Aorta (tissue), 5 donors: ENCODE measurements around the gene IFI27. TPM values are rescaled to one million over a fixed set of nuclear protein-coding genes. Genes with fewer than 3 reads are reported as not detected.
"Not testable (repeated sequence)": the region's sequence is repeated elsewhere in the genome, so short reads cannot be mapped to it uniquely, and the experiment has no call there.

Experiments used
- ATAC-seq: fragments of 200-7000 bp; cut with Tn5 transposase; one replicate; pipeline ENCODE4 v1.9.1; 2022; ENCODE audit warnings: moderate library complexity; ENCODE audit not compliant: low FRiP score
- DNase-seq, 2 donors: peaks; one replicate each; pipeline ENCODE4 v3.0.0-alpha.2; 2020
- H3K27ac ChIP-seq, 2 donors: one replicate each; pipeline ENCODE4 v1.5.1; 2013; ENCODE audit warnings: low read length in 2 of 2, mild to moderate bottlenecking in 2 of 2, moderate library complexity in 2 of 2, control low read depth in 1 of 2, inconsistent platforms in 1 of 2, low read depth in 1 of 2
- H3K27me3 ChIP-seq, 2 donors: one replicate each; pipeline ENCODE4 v1.6.1; 2013; ENCODE audit warnings: control low read depth in 1 of 2, low read length in 1 of 2, mild to moderate bottlenecking in 1 of 2, moderate library complexity in 1 of 2; ENCODE audit not compliant: insufficient read depth in 2 of 2, control insufficient read depth in 1 of 2
- H3K36me3 ChIP-seq, 2 donors: one replicate each; pipeline ENCODE4 v1.6.1; 2013; ENCODE audit warnings: control low read depth in 1 of 2, low read length in 1 of 2, mild to moderate bottlenecking in 1 of 2; ENCODE audit not compliant: insufficient read depth in 2 of 2, control insufficient read depth in 1 of 2
- H3K4me1 ChIP-seq, 2 donors: one replicate each; pipeline ENCODE4 v1.6.1; 2013; ENCODE audit warnings: low read length in 2 of 2, control low read depth in 1 of 2, mild to moderate bottlenecking in 1 of 2, moderate library complexity in 1 of 2; ENCODE audit not compliant: insufficient read depth in 2 of 2, control insufficient read depth in 1 of 2
- H3K4me3 ChIP-seq, 2 donors: one replicate each; pipeline ENCODE4 v1.5.1; 2013; ENCODE audit warnings: low read length in 2 of 2, control low read depth in 1 of 2, mild to moderate bottlenecking in 1 of 2
- H3K9me3 ChIP-seq: one replicate; pipeline ENCODE4 v1.6.1; 2013; ENCODE audit warnings: mild to moderate bottlenecking, low read length; ENCODE audit not compliant: control insufficient read depth
- WGBS, 2 donors: extraction: QIAGEN DNeasy Blood & Tissue Kit; methylation state at CpG; one replicate each; pipeline ENCODE4 v1.1.7; 2013; 5-methylcytosine and 5-hydroxymethylcytosine counted together
- intact Hi-C, 2 donors: fragments of 100-400 bp; cut with DNase I; formaldehyde crosslinking; loops; one replicate each; pipeline versions ENCODE4 v1.14.2 to v1.15.0; 2022
- polyA plus RNA-seq, 2 donors: library from polyadenylated mRNA; stranded (reverse); fragments of 200-250 nt; gene quantifications; one replicate each; pipeline ENCODE4 v1.2.3, GENCODE V29; 2013
- total RNA-seq, 2 donors: library from RNA; stranded (reverse); fragmentation: NEBNext Ultra II Directional; extraction: Animal tissue kit (Norgen Biotek cat#: 25700); gene quantifications; one replicate each; pipeline ENCODE4 v1.2.1, GENCODE V29; 2021
- donor health status: healthy with polysubstance abuse.
- donor health status: Bipolar disorder and iron deficiency.
- donor health status: DM: no; HTN: no; CAD: no.
- donor health status: DM: no; HTN: no; CAD: no.
- donor health status: DM: yes; HTN: yes; CAD: no.

IFI27 gene
- total and polyA plus RNA-seq, 4 donors: 42.4 to 222 (median 106) TPM

DNA sequence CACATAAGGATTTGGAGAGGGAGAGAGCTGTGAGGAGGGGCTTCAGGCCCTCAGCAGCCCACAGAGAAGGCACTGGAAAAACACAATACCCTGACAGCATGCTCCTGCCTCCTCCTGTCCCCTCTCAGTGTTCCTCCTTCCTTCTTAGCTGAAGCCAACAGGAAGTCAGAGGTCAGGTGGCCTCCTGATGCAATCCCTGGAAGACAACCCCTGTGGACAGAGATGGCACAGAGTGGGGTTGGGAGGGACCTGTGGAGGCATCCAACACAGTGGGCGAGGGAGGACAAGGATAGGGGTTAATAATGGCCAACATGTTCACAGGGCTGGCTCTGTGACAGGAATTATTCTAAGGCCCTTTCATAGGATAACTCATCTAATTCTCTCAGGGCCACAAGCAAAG, 34.2 kb downstream of the IFI27 start:
- WGBS, 2 donors: 67 to 75% methylated on average over 1 of the region's 1 CpG
- intact Hi-C loops: no loop called here

DNA sequence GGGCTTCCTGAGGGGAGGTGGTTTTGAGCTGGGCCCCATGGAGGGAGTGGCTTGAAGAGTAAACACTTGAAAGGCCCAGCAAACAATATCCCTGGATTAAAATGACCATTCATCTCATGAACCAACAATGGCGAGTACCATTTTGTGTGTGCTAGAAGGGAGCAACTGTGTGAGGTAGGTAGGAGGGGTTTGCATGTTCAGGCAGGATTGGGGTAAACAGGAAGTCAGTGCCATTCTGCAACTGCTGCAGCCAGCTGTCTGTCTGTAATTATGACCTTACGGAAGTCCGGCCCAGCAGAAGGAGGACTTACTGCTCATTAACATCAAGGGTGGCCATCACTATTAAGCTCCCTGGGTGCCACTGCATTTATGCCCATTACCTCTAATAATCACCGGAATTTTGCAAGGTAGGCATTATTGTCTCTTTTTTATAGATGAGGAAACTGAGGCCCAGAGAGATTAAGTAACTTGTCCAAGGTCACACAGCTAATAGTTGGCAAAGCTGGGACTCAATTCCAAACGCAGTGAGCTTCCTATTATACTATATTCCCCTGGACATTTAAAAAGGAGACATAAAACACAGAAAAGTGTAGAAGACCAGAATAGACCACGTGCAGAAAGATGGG, 35.5 kb downstream of the IFI27 start:
- WGBS, 2 donors: 68 to 85% methylated on average over 6 of the region's 6 CpGs
- no peak for ATAC-seq
- intact Hi-C loops: no loop called here
- no peaks in the 10 kb centered on the region for H3K9me3 ChIP-seq
- H3K4me1 ChIP-seq: no peaks in the 10 kb centered on the region
- no peak for DNase-seq
- H3K4me3 ChIP-seq: no peak overlapping the region
- H3K27me3 ChIP-seq: no peaks in the 10 kb centered on the region
- H3K27ac ChIP-seq: no peak overlapping the region
- H3K36me3 ChIP-seq: no peaks in the 10 kb centered on the region

More for the DNA sequence above, 34.2 kb downstream of the IFI27 start:
- Histone ChIP-seq H3K4me3 (no peak overlapping the region), H3K36me3 (no peaks in the 10 kb centered on the region), H3K9me3 (no peaks in the 10 kb centered on the region), H3K4me1 (no peaks in the 10 kb centered on the region), H3K27ac (no peak overlapping the region), H3K27me3 (no peaks in the 10 kb centered on the region)
- DNase-seq (peak in 1 of 2 donors; percentile 56), ATAC-seq (no peak)

DNA sequence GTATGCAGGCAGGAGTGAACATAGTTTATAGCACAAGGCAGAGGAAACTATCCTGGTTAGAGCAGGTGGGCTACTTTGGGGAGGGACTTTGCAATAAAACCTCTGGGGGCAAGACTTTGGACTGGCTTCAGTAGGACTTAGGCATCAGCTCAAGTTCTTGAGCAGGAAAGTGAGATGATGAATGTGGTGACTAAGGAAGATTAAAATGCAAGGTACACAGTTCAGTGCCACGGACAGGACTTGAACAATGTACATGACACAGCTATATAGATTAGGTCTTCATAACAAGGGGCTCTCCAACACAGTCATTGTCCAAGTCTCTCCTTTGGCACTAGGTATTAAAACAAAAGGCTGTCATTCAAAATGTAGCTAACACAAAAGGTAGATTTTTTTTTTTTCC, 42.1 kb downstream of the IFI27 start:
- intact Hi-C loops: no loop called here
- no peak for DNase-seq
- no peak for ATAC-seq
- 53 to 72% methylated on average over 1 of the region's 1 CpG for WGBS, 2 donors
- Histone ChIP-seq H3K36me3 (no peaks in the 10 kb centered on the region), H3K4me1 (no peaks in the 10 kb centered on the region), H3K4me3 (no peak overlapping the region), H3K27me3 (no peaks in the 10 kb centered on the region), H3K9me3 (no peaks in the 10 kb centered on the region), H3K27ac (no peak overlapping the region)

DNA sequence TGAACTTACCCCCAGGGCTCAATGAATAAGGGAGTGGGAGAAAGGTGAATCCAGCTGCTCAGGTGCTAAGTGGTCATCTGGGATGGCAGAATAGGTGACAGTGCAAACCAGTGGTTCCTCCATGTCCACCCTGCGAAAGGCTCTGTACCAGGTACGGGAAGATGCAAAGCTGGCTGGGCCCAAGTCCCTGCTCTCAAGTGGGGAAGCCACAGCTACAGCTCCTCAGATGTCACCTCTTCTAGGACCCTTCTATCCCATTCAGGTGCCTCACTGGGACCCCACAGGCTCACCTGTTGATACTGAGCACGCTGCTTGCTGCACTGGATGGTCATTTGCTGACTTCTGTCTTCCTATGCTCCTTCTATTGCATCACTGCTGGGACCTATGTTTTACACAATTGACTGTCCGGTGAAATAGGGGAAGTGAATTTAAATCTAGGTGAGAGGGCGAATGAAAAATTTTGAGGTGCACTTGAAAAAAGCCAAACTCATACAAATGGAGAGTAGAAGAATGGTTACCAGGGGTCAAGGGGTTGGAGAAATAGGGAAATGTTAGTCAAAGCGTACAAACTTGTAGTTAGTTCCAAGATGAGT, 43.3 kb downstream of the IFI27 start:
- Histone ChIP-seq H3K9me3 (no peaks in the 10 kb centered on the region), H3K36me3 (no peaks in the 10 kb centered on the region), H3K4me3 (no peak overlapping the region), H3K27me3 (no peaks in the 10 kb centered on the region), H3K27ac (no peak overlapping the region), H3K4me1 (no peaks in the 10 kb centered on the region)
- DNase-seq (no peak), ATAC-seq (no peak)
- intact Hi-C loops: no loop called here
- WGBS, 2 donors: 82 to 89% methylated on average over 6 of the region's 6 CpGs

DNA sequence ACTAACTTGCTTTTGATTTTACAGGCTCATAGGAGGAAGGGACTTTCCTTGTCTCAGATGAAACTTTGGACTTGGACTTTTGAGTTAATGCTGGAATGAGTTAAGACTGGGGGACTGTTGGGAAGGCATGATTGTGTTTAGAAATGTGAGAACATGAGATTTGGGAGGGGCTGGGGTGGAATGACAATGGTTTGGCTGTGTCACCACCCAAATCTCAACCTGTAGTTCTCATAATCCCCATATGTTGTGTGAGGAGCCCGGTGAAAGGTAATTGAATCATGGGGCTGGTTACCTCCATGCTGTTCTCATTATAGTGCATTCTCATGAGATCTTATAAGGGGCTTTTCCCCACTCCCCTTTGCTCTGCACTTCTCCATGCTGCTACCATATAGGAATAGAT, 45.6 kb downstream of the IFI27 start:
- DNase-seq, H3K27me3 ChIP-seq, H3K4me3 ChIP-seq, H3K27ac ChIP-seq, H3K9me3 ChIP-seq, H3K36me3 ChIP-seq, intact Hi-C loops, ATAC-seq, H3K4me1 ChIP-seq: not testable (repeated sequence)
- WGBS, 2 donors: 91 to 94% methylated on average over 1 of the region's 1 CpG

DNA sequence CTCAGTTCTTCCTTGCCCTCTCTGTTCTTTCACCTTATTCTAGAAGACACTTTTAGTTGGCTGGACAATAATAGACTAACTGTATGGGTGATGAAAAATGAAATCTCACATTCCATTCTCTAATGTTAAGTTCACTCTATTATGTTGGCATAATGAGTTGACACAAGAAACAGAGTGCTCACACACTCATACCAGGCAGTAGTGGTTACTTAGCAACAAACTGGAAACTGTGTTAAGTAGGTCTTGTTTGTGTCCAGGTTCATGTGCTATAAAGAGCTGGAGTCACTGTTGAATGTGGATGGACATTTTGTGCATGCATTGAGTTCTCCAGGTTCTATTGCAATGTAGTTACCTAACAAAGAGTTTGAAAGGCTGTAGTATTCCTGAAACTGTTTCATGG, 46.7 kb downstream of the IFI27 start:
- Histone ChIP-seq H3K4me3 (no peak overlapping the region), H3K4me1 (no peaks in the 10 kb centered on the region), H3K27me3 (no peaks in the 10 kb centered on the region), H3K27ac (no peak overlapping the region), H3K9me3 (no peaks in the 10 kb centered on the region), H3K36me3 (no peaks in the 10 kb centered on the region)
- ATAC-seq (no peak), DNase-seq (no peak)
- intact Hi-C loops: no loop called here

DNA sequence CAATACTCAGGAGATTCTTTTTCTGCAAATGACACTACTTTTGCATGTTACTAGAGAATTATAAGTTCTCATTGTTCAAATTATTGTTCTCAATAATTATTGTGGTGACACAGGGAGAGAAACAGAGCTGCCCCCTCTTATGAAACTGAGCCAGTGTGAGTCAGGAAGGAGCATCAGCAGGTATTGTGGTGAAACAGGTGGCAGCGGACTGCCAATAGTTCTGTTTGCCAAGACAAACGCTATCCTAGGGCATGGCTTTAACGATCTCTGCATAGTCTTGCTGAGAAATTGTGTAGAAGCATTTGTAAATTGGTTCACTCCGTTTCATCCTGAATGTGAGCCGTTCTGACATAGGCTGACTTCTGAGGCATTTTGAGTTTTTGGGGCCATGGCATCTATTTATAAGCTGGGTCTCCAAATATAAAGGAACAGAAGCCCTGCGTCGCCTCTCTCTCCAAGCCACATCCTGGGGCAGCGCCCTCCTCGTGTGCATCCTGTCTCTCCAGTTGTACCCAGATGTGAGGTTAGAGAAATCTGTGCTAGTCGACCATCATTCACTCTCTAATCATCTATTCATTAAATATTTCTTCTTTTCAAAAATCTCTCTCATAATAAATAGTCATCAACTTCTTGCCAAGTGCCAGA, 47.8 kb downstream of the IFI27 start:
- 70 to 71% methylated on average over 10 of the region's 10 CpGs for WGBS, 2 donors

DNA sequence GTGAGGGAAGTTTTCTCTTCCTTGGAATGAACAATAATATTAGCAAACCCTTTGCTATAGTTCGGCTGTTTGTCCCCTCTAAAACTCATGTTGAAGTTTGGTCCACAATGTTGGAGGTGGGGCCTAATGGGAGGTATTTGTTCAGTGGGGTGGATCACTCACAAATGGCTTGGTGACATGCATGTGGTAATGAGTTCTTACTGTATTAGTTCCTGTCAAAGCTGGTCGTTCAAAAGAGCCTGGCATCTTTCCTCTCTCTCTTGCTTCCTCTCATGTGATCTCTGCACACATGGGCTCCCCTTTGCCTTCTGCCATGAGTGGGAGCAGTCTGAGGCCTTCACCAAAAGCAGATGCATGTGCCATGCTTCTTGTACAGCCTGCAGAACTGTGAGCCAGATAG, 50.5 kb downstream of the IFI27 start:
- Histone ChIP-seq H3K4me1 (no peaks in the 10 kb centered on the region), H3K9me3 (no peaks in the 10 kb centered on the region), H3K36me3 (no peaks in the 10 kb centered on the region), H3K4me3 (no peak overlapping the region), H3K27ac (no peak overlapping the region), H3K27me3 (no peaks in the 10 kb centered on the region)
- DNase-seq (no peak), ATAC-seq (no peak)
- 52 to 60% methylated on average over 2 of the region's 2 CpGs for WGBS, 2 donors
- intact Hi-C loops: no loop called here

More for the DNA sequence above, 47.8 kb downstream of the IFI27 start:
- intact Hi-C loops: no loop called here
- no peak for DNase-seq
- ATAC-seq: no peak
- Histone ChIP-seq H3K36me3 (no peaks in the 10 kb centered on the region), H3K27ac (no peak overlapping the region), H3K4me3 (no peak overlapping the region), H3K4me1 (no peaks in the 10 kb centered on the region), H3K27me3 (no peaks in the 10 kb centered on the region), H3K9me3 (no peaks in the 10 kb centered on the region)

DNA sequence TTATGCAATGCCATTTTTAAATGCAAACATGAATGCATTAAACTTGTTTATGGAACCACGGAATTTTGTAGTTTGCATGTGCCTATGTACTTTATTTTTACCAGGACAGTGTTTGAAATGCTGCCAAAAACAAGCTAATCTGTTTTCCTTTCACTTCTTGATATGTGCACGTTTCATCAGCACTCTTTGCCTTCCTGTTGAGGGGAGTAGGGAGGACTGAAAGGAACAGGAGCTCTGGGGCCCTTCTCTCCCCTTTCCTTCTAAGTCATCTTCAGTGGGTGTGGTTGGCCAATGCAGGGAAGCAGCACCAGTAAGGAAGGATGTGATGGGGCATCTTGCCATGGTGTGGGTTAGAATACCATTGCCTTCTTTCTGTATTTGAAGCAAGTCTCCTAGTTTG, 51.4 kb downstream of the IFI27 start:
- intact Hi-C loops: no loop called here
- WGBS, 2 donors: 2% methylated on average over 2 of the region's 2 CpGs
- no peaks in the 10 kb centered on the region for H3K9me3 ChIP-seq
- H3K4me3 ChIP-seq: no peak overlapping the region
- no peak for ATAC-seq
- no peaks in the 10 kb centered on the region for H3K27me3 ChIP-seq
- no peak overlapping the region for H3K27ac ChIP-seq
- no peaks in the 10 kb centered on the region for H3K36me3 ChIP-seq
- no peak for DNase-seq
- no peaks in the 10 kb centered on the region for H3K4me1 ChIP-seq
